HepG2 (cell line): ENCODE results near the gene KMT2E.

Source experiments
- CHD2 ChIP-seq: IDR thresholded peaks from 2 replicates; pipeline ENCODE4 v1.6.1; 2011; ENCODE audit warnings: low read depth, low read length, improper control_type of control experiment
- CTCF ChIP-seq: sonication (generic); formaldehyde crosslinking; IDR thresholded peaks from 2 replicates; pipeline ENCODE4 v1.5.0; 2020; ENCODE audit warnings: mild to moderate bottlenecking, missing genetic modification reagents, moderate library complexity
- ZNF660 ChIP-seq: sonication (generic); formaldehyde crosslinking; IDR thresholded peaks from 2 replicates; pipeline ENCODE4 v1.5.1; 2020; ENCODE audit warnings: mild to moderate bottlenecking, low read depth, missing genetic modification reagents, borderline replicate concordance
- ZNF747 ChIP-seq: sonication (generic); formaldehyde crosslinking; IDR thresholded peaks from 2 replicates; pipeline ENCODE4 v1.8.1; 2023; ENCODE audit warnings: missing genetic modification reagents, mild to moderate bottlenecking, borderline replicate concordance

- TF ChIP-seq ZNF660 (CRISPR knock-in tag), result no peak
- TF ChIP-seq ZNF747 (CRISPR knock-in tag), result no peak
- no peak for TF ChIP-seq CHD2
- no peak for TF ChIP-seq CTCF (CRISPR knock-in tag)
Measured at GRCh38 chr7:105019269-105019668, 5.3 kb downstream of the KMT2E start.
